K562 (cell line): ENCODE results near the gene DHX58. TPM values are rescaled to one million over a fixed set of nuclear protein-coding genes. Genes with fewer than 3 reads are reported as not detected.

Source experiments
- CCAR2 ChIP-seq: fragments of 200-400 bp; formaldehyde crosslinking; IDR thresholded peaks from 2 replicates; pipeline ENCODE4 v1.6.1; 2017; ENCODE audit warnings: mild to moderate bottlenecking, low read depth, low read length
- CHD2 ChIP-seq: IDR thresholded peaks from 2 replicates; pipeline ENCODE4 v1.6.1; 2011; ENCODE audit warnings: low read depth, low read length
- CXXC5 ChIP-seq: fragments of 250-450 bp; sonication (Bioruptor Pico); IDR thresholded peaks from 2 replicates; pipeline ENCODE4 v1.8.0; 2022; ENCODE audit warnings: inconsistent platforms, mild to moderate bottlenecking, moderate library complexity
- E2F1 ChIP-seq: sonication (generic); formaldehyde crosslinking; IDR thresholded peaks from 2 replicates; pipeline ENCODE4 v1.8.1; 2023; ENCODE audit warnings: mild to moderate bottlenecking, missing genetic modification reagents, moderate library complexity
- EHMT2 ChIP-seq: fragments of 450-650 bp; IDR thresholded peaks from 2 replicates; pipeline ENCODE4 v1.6.1; 2018; ENCODE audit warnings: antibody characterized with exemption
- ESRRB ChIP-seq: fragments of 250-450 bp; sonication (Bioruptor Pico); IDR thresholded peaks from 2 replicates; pipeline ENCODE4 v1.5.0; 2020; ENCODE audit warnings: mild to moderate bottlenecking, moderate library complexity, borderline replicate concordance
- HDAC8 ChIP-seq: fragments of 450-650 bp; IDR thresholded peaks from 2 replicates; pipeline ENCODE4 v1.6.1; 2016; ENCODE audit warnings: mild to moderate bottlenecking, missing genetic modification characterization, moderate library complexity, missing compliant biosample characterization
- KLF13 ChIP-seq: fragments of 450-650 bp; IDR thresholded peaks from 2 replicates; pipeline ENCODE4 v1.6.1; 2016; ENCODE audit warnings: missing genetic modification characterization, low read depth, mild to moderate bottlenecking, missing compliant biosample characterization, moderate library complexity, borderline replicate concordance
- MAX ChIP-seq: sonication (generic); formaldehyde crosslinking; IDR thresholded peaks from 2 replicates; pipeline ENCODE4 v1.9.0; 2022; ENCODE audit warnings: mild to moderate bottlenecking, missing genetic modification reagents
- MCM2 ChIP-seq: fragments of 450-650 bp; IDR thresholded peaks from 2 replicates; pipeline ENCODE4 v1.6.1; 2017; ENCODE audit warnings: low read depth, mild to moderate bottlenecking
- NR2C2 ChIP-seq, 2 experiments: fragments of 200-800 bp in 1 of 2; sonication (Bioruptor generic) in 1 of 2; sonication (generic) in 1 of 2; formaldehyde crosslinking in 1 of 2; IDR thresholded peaks; 2 replicates each; pipeline versions ENCODE4 v1.6.1 to v1.8.0; 2016 to 2022; ENCODE audit warnings: mild to moderate bottlenecking in 1 of 2, missing compliant biosample characterization in 1 of 2, missing genetic modification characterization in 1 of 2, missing genetic modification reagents in 1 of 2
- RAD21 ChIP-seq, 2 experiments: fragments of 250-450 bp in 1 of 2; fragments of 450-650 bp in 1 of 2; sonication (Bioruptor Pico) in 1 of 2; formaldehyde crosslinking in 1 of 2; IDR thresholded peaks in 1 of 2; conservative IDR thresholded peaks in 1 of 2; 2 replicates each; pipeline versions ENCODE4 v1.4.0 to v1.8.0; 2020 to 2022; ENCODE audit warnings: mild to moderate bottlenecking in 2 of 2, moderate library complexity in 1 of 2
- RB1 ChIP-seq: fragments of 450-650 bp; IDR thresholded peaks from 2 replicates; pipeline ENCODE4 v1.6.1; 2017; ENCODE audit warnings: low read depth, mild to moderate bottlenecking
- RBM34 ChIP-seq: fragments of 200-400 bp; formaldehyde crosslinking; IDR thresholded peaks from 2 replicates; pipeline ENCODE4 v1.6.1; 2018; ENCODE audit warnings: low read length, borderline replicate concordance; ENCODE audit not compliant: insufficient read depth
- RBM39 ChIP-seq: fragments of 200-400 bp; formaldehyde crosslinking; optimal IDR thresholded peaks from 2 replicates; pipeline ENCODE3; 2018; ENCODE audit warnings: low read depth, low read length
- TFAM ChIP-seq: fragments of 250-450 bp; sonication (Bioruptor Pico); conservative IDR thresholded peaks from 2 replicates; pipeline ENCODE4 v1.5.0; 2021; ENCODE audit warnings: mild to moderate bottlenecking, moderate library complexity
- ZNF324 ChIP-seq: fragments of 250-450 bp; sonication (Bioruptor Pico); IDR thresholded peaks from 2 replicates; pipeline ENCODE4 v1.4.0; 2020; ENCODE audit warnings: mild to moderate bottlenecking
- ZNF407 ChIP-seq: fragments of 450-650 bp; IDR thresholded peaks from 2 replicates; pipeline ENCODE4 v1.6.1; 2016; ENCODE audit warnings: low read depth
- ZNF77 ChIP-seq: fragments of 250-450 bp; sonication (Bioruptor Pico); IDR thresholded peaks from 2 replicates; pipeline ENCODE4 v1.5.0; 2020
- polyA plus RNA-seq, 8 experiments: library from polyadenylated mRNA; depleted of rRNA in 4 of 8; stranded (reverse) in 5 of 8; unstranded in 3 of 8; fragments of >200 nt; fragmentation: Nextera tagmentation in 2 of 8; fragmentation: Illumina TruSeq in 1 of 8; extraction: Ambion mirVana in 2 of 8; extraction: Trizol in 1 of 8; gene quantifications; 2 replicates each; pipeline versions ENCODE4 v1.2.1 to v1.2.3, GENCODE V29; 2011 to 2014; ENCODE audit warnings: inconsistent platforms in 1 of 8, missing spikeins in 1 of 8
- total RNA-seq, 7 experiments: library from RNA; depleted of rRNA in 6 of 7; stranded (reverse); fragments of >200 nt in 6 of 7; fragmentation: Illumina TruSeq in 2 of 7; extraction: Trizol in 2 of 7; gene quantifications; 2 replicates each; pipeline versions ENCODE4 v1.2.1 to v1.2.3, GENCODE V29; 2011 to 2021; ENCODE audit warnings: low replicate concordance in 1 of 7

The DHX58 gene
- total and polyA plus RNA-seq, 9 of the 15 experiments (the other 6 are each of a cell fraction or from before 2014, with no cell fraction given), result 0.15 to 3.0 (median 1.4) TPM

GRCh38 chr17:42067371-42068091, 45.0 kb downstream of the DHX58 start (continued):
- no peak for TF ChIP-seq ZNF407
- TF ChIP-seq KLF13, result no peak
- TF ChIP-seq MCM2, result no peak
- no peak for TF ChIP-seq MAX (CRISPR knock-in tag)
- TF ChIP-seq CHD2, result no peak
- TF ChIP-seq HDAC8 (tag), result no peak
- no peak for TF ChIP-seq E2F1 (CRISPR knock-in tag)
- TF ChIP-seq TFAM (CRISPR knock-in tag), result no peak
- no peak for TF ChIP-seq RBM39
- no peak for TF ChIP-seq RBM34
- TF ChIP-seq RAD21 (CRISPR knock-in tag; conservative IDR thresholded peaks at IDR 0.05 in 1 of 2, IDR thresholded peaks at IDR 0.05 in 1 of 2), result peak; percentile 68 to 83
- TF ChIP-seq ESRRB (CRISPR knock-in tag), result no peak
- no peak for TF ChIP-seq CXXC5
- no peak for TF ChIP-seq ZNF77 (CRISPR knock-in tag)
- TF ChIP-seq NR2C2 (CRISPR knock-in tag; IDR thresholded peaks at IDR 0.05), result no peak
- TF ChIP-seq NR2C2 (tag; IDR thresholded peaks at IDR 0.05), result no peak
- no peak for TF ChIP-seq EHMT2
- TF ChIP-seq ZNF324 (CRISPR knock-in tag), result no peak
- 0 out of 2 replicates have a peak, but pooled peaks have one; percentile 21 for TF ChIP-seq RB1
- no peak for TF ChIP-seq CCAR2
